NCI-H748 treated with DMSO at 0.1 percent for 48 hours (cell line): Measurements from ENCODE around the gene SPOCK3.
A peak's percentile ranks its signal among the peaks of the same experiment; 100 is the strongest.

Experiments used
- DNase-seq: peaks from one replicate; lab custom pipeline; 2025; lab: John Stamatoyannopoulos, UW

SPOCK3 gene

GRCh38 chr4:167176723-167177367, 57.4 kb downstream of the SPOCK3 start:
- peak; percentile 85 for DNase-seq

- DNase-seq = no peak
These were observed 62.4 kb downstream of the SPOCK3 start for GRCh38 chr4:167171928-167172327.

GRCh38 chr4:167168611-167169010, 65.7 kb downstream of the SPOCK3 start:
- no peak for DNase-seq

GRCh38 chr4:167150587-167150986, 83.7 kb downstream of the SPOCK3 start:
- DNase-seq = peak; percentile 12

- no peak for DNase-seq
These were observed 89.7 kb downstream of the SPOCK3 start for GRCh38 chr4:167144605-167145004.

GRCh38 chr4:167143018-167143417, 91.3 kb downstream of the SPOCK3 start:
- no peak for DNase-seq

GRCh38 chr4:167136270-167136669, 98.0 kb downstream of the SPOCK3 start:
- no peak for DNase-seq

GRCh38 chr4:167129146-167129545, 105.1 kb downstream of the SPOCK3 start:
- DNase-seq = no peak

- DNase-seq = no peak
These were observed 114.9 kb downstream of the SPOCK3 start for GRCh38 chr4:167119392-167119791.

GRCh38 chr4:167117273-167117672, 117.0 kb downstream of the SPOCK3 start:
- DNase-seq = no peak

GRCh38 chr4:167114416-167114971, 119.8 kb downstream of the SPOCK3 start:
- no peak for DNase-seq

GRCh38 chr4:167111622-167112021, 122.7 kb downstream of the SPOCK3 start:
- DNase-seq = no peak

- no peak for DNase-seq
These were observed 123.2 kb downstream of the SPOCK3 start for GRCh38 chr4:167111092-167111491.

- DNase-seq = no peak
These were observed 124.4 kb downstream of the SPOCK3 start for GRCh38 chr4:167109859-167110258.

- no peak for DNase-seq
These were observed 128.4 kb downstream of the SPOCK3 start for GRCh38 chr4:167105857-167106256.

- DNase-seq = no peak
These were observed 131.8 kb downstream of the SPOCK3 start for GRCh38 chr4:167102475-167102874.

GRCh38 chr4:167101035-167101434, 133.3 kb downstream of the SPOCK3 start:
- no peak for DNase-seq

GRCh38 chr4:167100120-167100519, 134.2 kb downstream of the SPOCK3 start:
- peak; percentile 38 for DNase-seq

- DNase-seq = no peak
These were observed 146.2 kb downstream of the SPOCK3 start for GRCh38 chr4:167088115-167088514.

- DNase-seq = no peak
These were observed 150.0 kb downstream of the SPOCK3 start for GRCh38 chr4:167084321-167084720.

- no peak for DNase-seq
These were observed 154.5 kb downstream of the SPOCK3 start for GRCh38 chr4:167079762-167080161.

- DNase-seq = no peak
These were observed 181.6 kb downstream of the SPOCK3 start for GRCh38 chr4:167052631-167053091.

GRCh38 chr4:167049257-167049656, 185.0 kb downstream of the SPOCK3 start:
- DNase-seq = no peak

GRCh38 chr4:167041524-167041923, 192.8 kb downstream of the SPOCK3 start:
- no peak for DNase-seq
